A673 (cell line): ENCODE measurements around the gene ADRM1. TPM values are rescaled to one million over a fixed set of nuclear protein-coding genes. Genes with fewer than 3 reads are reported as not detected.

ENCODE experiments used
- BruUV-seq: library from RNA; stranded (reverse); fragments of 400-500 nt; replicated peaks from 2 replicates; lab custom pipeline; 2021; lab: Mats Ljungman, UMichigan
- CTCF ChIA-PET: fragments of 300-600 bp; sonication (Branson Sonifier 250); formaldehyde crosslinking; loops from one replicate; lab custom pipeline; 2022; ENCODE audit warnings: antibody characterized with exemption; lab: Charles Lee
- POLR2A ChIA-PET: fragments of 300-600 bp; sonication (Branson Sonifier 250); formaldehyde crosslinking; loops from one replicate; lab custom pipeline; 2022; ENCODE audit warnings: antibody characterized with exemption; ENCODE audit not compliant: low non-redundant PET; lab: Charles Lee
- DNase-seq: peaks from one replicate; pipeline ENCODE4 v3.0.0-alpha.2; 2015; ENCODE audit warnings: low spot score
- H3K27ac ChIP-seq: fragments of 200-600 bp; sonication (generic); 2 replicates; pipeline ENCODE4 v1.5.1; 2016; ENCODE audit warnings: mixed run types, low read depth, mild to moderate bottlenecking, mixed read lengths, antibody characterized with exemption, low read length; ENCODE audit not compliant: poor library complexity, severe bottlenecking
- H3K27me3 ChIP-seq: fragments of 200-600 bp; sonication (generic); replicated peaks from 2 replicates; pipeline ENCODE4 v1.6.1; 2017; ENCODE audit warnings: mixed run types, low read depth, mild to moderate bottlenecking, mixed read lengths, antibody characterized with exemption, low read length; ENCODE audit not compliant: insufficient read depth, poor library complexity
- H3K36me3 ChIP-seq: fragments of 200-600 bp; sonication (generic); 2 replicates; pipeline ENCODE4 v1.6.1; 2016; ENCODE audit warnings: mixed run types, mild to moderate bottlenecking, mixed read lengths, antibody characterized with exemption, low read length; ENCODE audit not compliant: insufficient read depth, poor library complexity, severe bottlenecking
- H3K4me1 ChIP-seq: fragments of 200-600 bp; sonication (generic); 2 replicates; pipeline ENCODE4 v1.6.1; 2017; ENCODE audit warnings: mixed run types, mild to moderate bottlenecking, mixed read lengths, antibody characterized with exemption, low read length; ENCODE audit not compliant: insufficient read depth, poor library complexity, severe bottlenecking
- H3K4me3 ChIP-seq: fragments of 200-600 bp; sonication (generic); 2 replicates; pipeline ENCODE4 v1.5.1; 2016; ENCODE audit warnings: low read depth, mixed run types, mild to moderate bottlenecking, mixed read lengths, low read length; ENCODE audit not compliant: poor library complexity, severe bottlenecking
- H3K9me3 ChIP-seq: fragments of 200-600 bp; sonication (generic); 2 replicates; pipeline ENCODE4 v1.6.1; 2016; ENCODE audit warnings: mixed run types, low read depth, mild to moderate bottlenecking, mixed read lengths, antibody characterized with exemption, low read length; ENCODE audit not compliant: poor library complexity, severe bottlenecking
- CTCF ChIP-seq: fragments of 300-800, 200-600 bp; sonication (generic); conservative IDR thresholded peaks from 2 replicates; pipeline ENCODE4 v1.5.1; 2017; ENCODE audit warnings: low read depth, mild to moderate bottlenecking, antibody characterized with exemption, low read length, moderate library complexity, mixed read lengths
- EZH2 ChIP-seq: fragments of 200-600 bp; sonication (generic); IDR thresholded peaks from 2 replicates; pipeline ENCODE4 v1.6.1; 2017; ENCODE audit warnings: borderline replicate concordance, low read depth, mild to moderate bottlenecking, mixed read lengths, antibody characterized with exemption, low read length; ENCODE audit not compliant: poor library complexity, severe bottlenecking
- intact Hi-C: fragments of 100-400 bp; cut with micrococcal nuclease; formaldehyde crosslinking; loops from one replicate; pipeline ENCODE4 v1.10.0; 2022; ENCODE audit not compliant: unreplicated experiment
- total RNA-seq: library from RNA; stranded (reverse); gene quantifications from 2 replicates; pipeline ENCODE4 v1.2.3, GENCODE V29; 2021

The ADRM1 gene
- total RNA-seq, 1 experiment from 2014 or later, result 252 TPM

GRCh38 chr20:62301773-62302340 lies 940 bp upstream of the ADRM1 start:
- Histone ChIP-seq H3K36me3 (peaks cover 31% of the 10 kb centered on the region), H3K27ac (peak overlapping the region; percentile 96), H3K4me1 (peaks cover 18% of the 10 kb centered on the region), H3K27me3 (no peaks in the 10 kb centered on the region), H3K9me3 (no peaks in the 10 kb centered on the region), H3K4me3 (peak overlapping the region; percentile 97)
- BruUV-seq, result no TSS peak
- peak; percentile 97 for DNase-seq
- TF ChIP-seq CTCF (peak; percentile 81), EZH2 (no peak)
- POLR2A ChIA-PET, result interaction anchor here (0.5 to 0.6 kb wide), 2 partner anchors 15 to 875 kb away, joined by 3 to 9 read pairs; no protein-coding TSS in a partner anchor
- intact Hi-C loops, result loop anchor here (1.0 kb wide), 1 partner anchor 80 kb away; no protein-coding TSS in a partner anchor
- CTCF ChIA-PET, result interaction anchor here (0.6 to 1.1 kb wide), 11 partner anchors 10 to 1149 kb away, joined by 3 to 19 read pairs (median 7); no protein-coding TSS in a partner anchor

- Histone ChIP-seq H3K27me3 (no peaks in the 10 kb centered on the region), H3K4me1 (peaks cover 18% of the 10 kb centered on the region), H3K27ac (peak overlapping the region; percentile 96), H3K4me3 (peak overlapping the region; percentile 97), H3K36me3 (peaks cover 40% of the 10 kb centered on the region), H3K9me3 (no peaks in the 10 kb centered on the region)
- no peak for DNase-seq
- ChIA-PET POLR2A (no interaction called here), CTCF (interaction anchor here (1.1 kb wide), 1 partner anchor 79 kb away, joined by 19 read pairs; no protein-coding TSS in a partner anchor)
- BruUV-seq, result no TSS peak
- intact Hi-C loops, result no loop called here
- TF ChIP-seq CTCF (no peak), EZH2 (no peak)
These were observed 204 bp downstream of the ADRM1 start for GRCh38 chr20:62303062-62303339.

GRCh38 chr20:62303340-62304226 lies 786 bp downstream of the ADRM1 start:
- DNase-seq, result no peak
- intact Hi-C loops, result no loop called here
- Histone ChIP-seq H3K4me1 (peaks cover 18% of the 10 kb centered on the region), H3K27me3 (no peaks in the 10 kb centered on the region), H3K4me3 (peak overlapping the region; percentile 97), H3K27ac (peak overlapping the region; percentile 96), H3K36me3 (peaks cover 46% of the 10 kb centered on the region), H3K9me3 (no peaks in the 10 kb centered on the region)
- CTCF ChIA-PET, result interaction anchor here (0.6 kb wide), 1 partner anchor 79 kb away, joined by 8 read pairs; no protein-coding TSS in a partner anchor
- BruUV-seq, result no TSS peak
- no peak for TF ChIP-seq CTCF
- TF ChIP-seq EZH2, result no peak
- POLR2A ChIA-PET, result no interaction called here
